Keratinocyte (primary cell): Measurements from ENCODE around the gene PLD5. TPM values are rescaled to one million over a fixed set of nuclear protein-coding genes. Genes with fewer than 3 reads are reported as not detected.

Source experiments
- DNase-seq: peaks from one replicate; pipeline ENCODE4 v3.0.0-alpha.2; 2011; ENCODE audit warnings: low read depth, missing footprints, low spot score
- FAIRE-seq: peaks from 2 replicates; lab custom pipeline; 2011; peaks lifted over from hg19 to GRCh38; lab: Jason Lieb, UNC
- H2AFZ ChIP-seq: 2 replicates; pipeline ENCODE4 v1.6.0; 2012; ENCODE audit warnings: low read length, control low read depth, inconsistent platforms; ENCODE audit not compliant: control insufficient read depth
- H3K27ac ChIP-seq: 2 replicates; pipeline ENCODE4 v1.5.1; 2011; ENCODE audit warnings: low read length; ENCODE audit not compliant: control insufficient read depth, insufficient read depth
- H3K27me3 ChIP-seq: 3 replicates; pipeline ENCODE4 v1.6.0; 2011; ENCODE audit warnings: low read length; ENCODE audit not compliant: control insufficient read depth, insufficient read depth; ENCODE audit errors: extremely low read depth
- H3K36me3 ChIP-seq, 2 experiments: 2 replicates in 1 of 2; 3 replicates in 1 of 2; pipeline ENCODE4 v1.5.1; 2011; ENCODE audit warnings: low read length in 2 of 2, mild to moderate bottlenecking in 1 of 2; ENCODE audit not compliant: control insufficient read depth in 2 of 2, insufficient read depth in 2 of 2; ENCODE audit errors: extremely low read depth in 1 of 2
- H3K4me1 ChIP-seq: 3 replicates; pipeline ENCODE4 v1.5.1; 2011; ENCODE audit warnings: low read length; ENCODE audit not compliant: control insufficient read depth, insufficient read depth; ENCODE audit errors: extremely low read depth
- H3K4me2 ChIP-seq: 3 replicates; pipeline ENCODE4 v1.6.0; 2011; ENCODE audit warnings: low read depth, low read length; ENCODE audit not compliant: control insufficient read depth, insufficient read depth; ENCODE audit errors: extremely low read depth
- H3K4me3 ChIP-seq, 3 experiments: fragments of 200-600 bp in 1 of 3; sonication (generic) in 1 of 3; 2 replicates in 2 of 3; 3 replicates in 1 of 3; pipeline ENCODE4 v1.5.1; 2011 to 2016; ENCODE audit warnings: low read length in 3 of 3, mild to moderate bottlenecking in 3 of 3, control low read depth in 2 of 3, inconsistent platforms in 1 of 3, low read depth in 1 of 3, mixed read lengths in 1 of 3, mixed run types in 1 of 3, moderate library complexity in 1 of 3; ENCODE audit not compliant: control insufficient read depth in 2 of 3, insufficient read depth in 2 of 3; ENCODE audit errors: extremely low read depth in 1 of 3
- H3K79me2 ChIP-seq: 2 replicates; pipeline ENCODE4 v1.6.0; 2012; ENCODE audit warnings: low read length; ENCODE audit not compliant: control insufficient read depth, insufficient read depth
- H3K9ac ChIP-seq: 3 replicates; pipeline ENCODE4 v1.6.0; 2011; ENCODE audit warnings: low read length; ENCODE audit not compliant: control insufficient read depth, insufficient read depth; ENCODE audit errors: extremely low read depth
- H3K9me1 ChIP-seq: 3 replicates; pipeline ENCODE4 v1.6.0; 2011; ENCODE audit warnings: low read length; ENCODE audit not compliant: control insufficient read depth, insufficient read depth; ENCODE audit errors: extremely low read depth
- H3K9me3 ChIP-seq: 2 replicates; pipeline ENCODE4 v1.5.1; 2012; ENCODE audit warnings: low read depth, low read length; ENCODE audit not compliant: control insufficient read depth
- H4K20me1 ChIP-seq: 3 replicates; pipeline ENCODE4 v1.6.0; 2011; ENCODE audit warnings: low read length; ENCODE audit not compliant: control insufficient read depth, insufficient read depth; ENCODE audit errors: extremely low read depth
- CTCF ChIP-seq, 3 experiments: IDR thresholded peaks in 1 of 3; conservative IDR thresholded peaks in 1 of 3; optimal IDR thresholded peaks in 1 of 3; 2 replicates in 2 of 3; 3 replicates in 1 of 3; pipeline versions ENCODE3 to v1.5.1; 2011; ENCODE audit warnings: low read length in 3 of 3, mild to moderate bottlenecking in 3 of 3, moderate library complexity in 2 of 3, control low read depth in 1 of 3, inconsistent platforms in 1 of 3; ENCODE audit not compliant: insufficient read depth in 2 of 3; ENCODE audit errors: extremely low read depth in 1 of 3
- EZH2 ChIP-seq: IDR thresholded peaks from one replicate; pipeline ENCODE4 v1.6.1; 2012; ENCODE audit warnings: inconsistent platforms, mild to moderate bottlenecking, low read length, moderate library complexity
- dilution Hi-C: fragments of 300-500 bp; cut with MboI; formaldehyde crosslinking; loops from one replicate; pipeline ENCODE4 v1.7.0; 2020; ENCODE audit warnings: low sequenced_read_pairs; ENCODE audit not compliant: extremely low pct_ligation_motif_present
- polyA plus RNA-seq, 5 experiments: library from polyadenylated mRNA; depleted of rRNA in 3 of 5; stranded (reverse) in 3 of 5; stranded (forward) in 1 of 5; unstranded in 1 of 5; fragments of >200 nt; gene quantifications; 1 replicate in 1 of 5; 2 replicates in 3 of 5; 3 replicates in 1 of 5; pipeline versions ENCODE4 v1.2.1 to v1.2.3, GENCODE V29; 2011 to 2012; ENCODE audit warnings: missing spikeins in 2 of 5, low read depth in 1 of 5, low replicate concordance in 1 of 5

Gene PLD5
- polyA plus RNA-seq, 1 donor (not counting 4 experiments of a cell fraction or from before 2014, with no cell fraction given), result 7.2 TPM

DNA sequence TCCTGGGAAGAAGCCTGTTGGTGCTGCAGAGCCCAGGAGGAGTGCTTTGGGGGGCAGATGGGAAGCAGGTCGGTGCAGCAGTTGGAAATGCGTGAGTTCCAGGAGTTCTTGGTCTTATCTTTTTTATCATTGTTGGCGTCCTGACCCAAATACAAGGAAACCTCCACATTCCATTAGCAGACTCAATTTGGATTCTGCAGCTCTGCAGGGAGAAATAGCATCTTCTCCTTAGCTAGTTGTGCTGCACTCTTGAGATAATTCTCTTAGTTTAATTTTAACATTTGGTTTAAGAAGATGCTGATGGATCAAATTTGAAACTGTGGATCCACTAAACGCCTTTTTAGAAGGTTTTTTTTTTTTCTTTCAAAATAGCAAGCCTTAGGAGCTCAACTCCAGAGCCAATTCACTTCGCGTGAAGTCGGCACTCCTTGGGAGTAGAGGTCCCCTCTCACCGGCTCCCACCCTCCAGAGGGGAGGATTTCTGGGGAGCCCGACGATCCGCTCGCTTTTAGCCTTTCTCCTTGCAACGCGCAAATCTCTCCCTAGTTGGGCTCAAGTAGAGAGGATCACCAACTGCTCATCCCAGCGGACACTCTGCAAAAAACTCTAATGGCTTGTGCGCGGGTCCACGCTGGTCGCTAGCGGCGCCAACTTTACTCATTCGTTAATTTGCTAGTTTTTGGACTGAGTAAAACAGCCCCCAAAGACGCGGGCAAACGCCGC is 1.3 kb downstream of the PLD5 start:
- FAIRE-seq, result no peak
- Histone ChIP-seq H3K4me2 (peak overlapping the region; percentile 93), H3K4me3 (peak overlapping the region; percentile 70 to 89 (median 77))

DNA sequence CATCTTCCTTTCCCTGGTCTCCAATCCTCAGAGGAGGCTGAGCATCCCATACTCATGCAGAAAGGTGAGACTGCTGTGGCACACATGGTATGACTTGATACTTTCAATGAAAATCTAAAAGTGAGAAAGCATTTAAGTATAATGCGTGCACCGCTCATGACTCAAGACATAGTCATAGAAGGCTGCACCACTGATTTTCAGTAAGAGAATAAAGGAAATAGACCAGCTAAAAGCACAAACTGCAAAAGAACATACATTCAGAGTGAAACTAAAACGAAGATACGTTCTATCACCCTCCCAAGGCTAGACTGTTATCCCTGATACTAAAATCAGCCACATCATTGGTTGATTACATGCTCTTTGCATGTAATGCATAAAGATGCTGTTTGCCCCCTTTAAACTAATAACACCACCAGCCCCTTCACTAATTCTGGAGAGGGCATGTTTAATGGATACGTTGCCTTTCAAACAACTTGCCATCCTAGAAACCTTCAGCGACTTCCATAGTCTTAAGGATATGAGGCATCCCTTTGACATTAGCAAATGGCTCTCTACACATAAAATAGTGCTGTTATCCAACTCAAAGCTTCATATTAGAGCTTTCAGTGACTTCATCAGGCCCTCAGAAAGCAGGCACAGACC is 2.1 kb downstream of the PLD5 start:
- Histone ChIP-seq H3K79me2 (peaks cover 44% of the 10 kb centered on the region), H3K4me3 (peak overlapping the region; percentile 70 to 89 (median 77)), H3K9ac (peak overlapping the region; percentile 79), H4K20me1 (no peaks in the 10 kb centered on the region), H3K4me1 (peaks cover 13% of the 10 kb centered on the region), H3K27me3 (peaks cover 18% of the 10 kb centered on the region), H3K27ac (no peak overlapping the region), H3K36me3 (peaks cover 0 to 2% of the 10 kb centered on the region in 2 experiments), H3K9me3 (no peaks in the 10 kb centered on the region), H3K9me1 (no peaks in the 10 kb centered on the region), H3K4me2 (peak overlapping the region; percentile 93), H2AFZ (no peak overlapping the region)
- dilution Hi-C loops, result no loop called here
- TF ChIP-seq CTCF (optimal IDR thresholded peaks at IDR 0.05 in 1 of 3, IDR thresholded peaks at IDR 0.05 in 1 of 3, conservative IDR thresholded peaks at IDR 0.05 in 1 of 3; ENCODE audit: extremely low read depth in 1 of 3, insufficient read depth in 2 of 3, low read length in 3 of 3) (no peak), EZH2 (no peak)
- DNase-seq (no peak), FAIRE-seq (peak; percentile 81)

More for the DNA sequence above, 1.3 kb downstream of the PLD5 start:
- H3K27ac ChIP-seq, result peak overlapping the region; percentile 8
- H3K9me3 ChIP-seq, result no peaks in the 10 kb centered on the region
- dilution Hi-C loops, result no loop called here
- DNase-seq, result no peak
- no peaks in the 10 kb centered on the region for H3K9me1 ChIP-seq
- H3K79me2 ChIP-seq, result peaks cover 38% of the 10 kb centered on the region
- H3K36me3 ChIP-seq, result peaks cover 0 to 2% of the 10 kb centered on the region in 2 experiments
- no peak overlapping the region for H2AFZ ChIP-seq
- H4K20me1 ChIP-seq, result no peaks in the 10 kb centered on the region
- peaks cover 18% of the 10 kb centered on the region for H3K27me3 ChIP-seq
- H3K4me1 ChIP-seq, result peaks cover 13% of the 10 kb centered on the region
- peak overlapping the region; percentile 79 for H3K9ac ChIP-seq
- TF ChIP-seq CTCF (optimal IDR thresholded peaks at IDR 0.05 in 1 of 3, IDR thresholded peaks at IDR 0.05 in 1 of 3, conservative IDR thresholded peaks at IDR 0.05 in 1 of 3; ENCODE audit: extremely low read depth in 1 of 3, insufficient read depth in 2 of 3, low read length in 3 of 3) (no peak), EZH2 (no peak)
